GM19452 (cell line): ENCODE results near the gene LRG1.
"Not testable (repeated sequence)": the region's sequence is repeated elsewhere in the genome, so short reads cannot be mapped to it uniquely, and the experiment has no call there.

Source experiments
- ATAC-seq: cut with Tn5 transposase; IDR thresholded peaks from one replicate; pipeline ENCODE4 v1.9.1; 2021; ENCODE audit not compliant: unreplicated experiment

The LRG1 gene

DNA sequence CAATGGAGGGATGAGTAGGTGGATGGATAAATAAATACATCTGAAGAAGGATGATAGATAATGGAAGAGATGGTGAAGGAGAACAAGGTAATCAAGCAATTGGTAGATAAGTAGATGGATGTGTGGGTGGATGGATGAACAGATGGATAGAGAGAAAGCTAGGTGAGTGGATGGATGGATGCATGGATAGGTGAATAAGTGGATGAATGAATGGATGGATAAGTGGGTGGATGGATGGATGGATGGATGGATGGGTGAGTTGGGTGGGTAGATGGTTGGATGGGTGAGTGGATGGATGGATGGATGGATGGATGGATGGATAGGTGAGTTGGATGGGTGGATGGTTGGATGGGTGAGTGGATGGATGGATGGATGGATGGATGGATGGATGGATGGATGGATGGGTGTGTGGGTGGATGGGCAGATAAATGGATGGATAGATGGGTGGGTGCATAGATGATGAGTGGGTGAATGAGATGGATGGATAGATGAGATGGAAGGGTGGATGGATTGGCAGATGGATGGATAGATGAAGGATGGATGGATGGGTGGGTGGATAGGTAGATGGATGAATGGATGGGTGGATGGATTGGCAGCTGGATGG is 13.4 kb upstream of the LRG1 start:
- no peak for ATAC-seq

DNA sequence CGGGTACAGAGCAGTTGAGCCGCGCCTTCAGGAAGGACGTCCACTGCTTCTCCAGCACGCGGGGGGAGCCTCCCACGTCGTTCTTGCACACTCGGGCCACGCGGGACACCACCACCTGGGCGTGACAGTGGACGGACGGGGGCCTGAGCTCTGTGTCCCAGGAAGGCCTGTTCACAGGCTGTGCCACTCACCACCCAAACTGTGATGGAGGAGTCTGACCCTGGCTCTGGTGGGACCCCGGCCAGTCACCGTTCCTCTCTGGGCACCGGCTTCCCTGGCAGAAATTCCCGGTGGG is 12.6 kb upstream of the LRG1 start:
- no peak for ATAC-seq

DNA sequence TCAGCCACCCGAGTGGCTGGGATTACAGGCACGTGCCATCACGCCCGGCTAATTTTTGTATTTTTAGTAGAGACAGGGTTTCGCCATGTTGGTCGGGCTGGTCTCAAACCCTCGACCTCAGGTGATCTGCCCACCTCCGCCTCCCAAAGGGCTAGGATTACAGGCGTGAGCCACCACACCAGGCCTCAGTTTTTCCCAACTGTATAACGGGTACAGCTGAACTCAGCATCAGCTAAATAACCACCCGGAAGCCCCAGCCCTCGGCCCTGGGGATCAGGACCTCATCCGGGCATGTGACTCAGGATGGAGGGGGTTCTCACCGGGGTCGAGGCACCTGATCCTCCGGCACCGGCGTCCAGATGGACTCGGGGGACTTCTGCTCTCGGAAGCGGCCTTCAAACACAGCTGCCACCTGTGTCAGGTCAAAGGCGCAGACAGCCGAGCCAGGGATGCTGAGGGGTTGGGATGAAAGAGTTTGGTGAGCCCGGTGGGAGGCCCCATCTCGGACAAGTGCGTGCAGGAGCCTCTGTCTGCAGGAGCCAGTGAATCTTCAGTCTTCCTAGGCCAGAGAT is 10.7 kb upstream of the LRG1 start:
- ATAC-seq = no peak

DNA sequence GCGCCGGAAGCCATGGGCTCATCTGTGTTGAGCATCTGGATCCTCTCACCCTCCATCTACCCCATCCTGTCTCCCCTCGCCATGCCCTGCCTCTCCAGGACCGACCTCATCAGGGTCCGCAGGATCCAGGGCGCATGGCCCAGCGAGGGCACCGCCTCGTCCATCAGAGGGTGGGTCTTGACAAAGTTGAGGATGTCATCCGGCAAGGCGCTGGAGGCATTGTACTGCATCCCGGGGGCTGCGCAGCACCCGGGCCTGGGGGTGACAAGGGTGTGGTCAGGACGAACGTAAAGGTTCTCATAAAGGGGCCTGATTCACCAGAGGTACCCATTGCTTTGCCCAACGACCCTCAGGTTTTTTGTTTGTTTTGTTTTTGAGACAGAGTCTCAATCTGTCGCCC is 10.2 kb upstream of the LRG1 start:
- no peak for ATAC-seq

DNA sequence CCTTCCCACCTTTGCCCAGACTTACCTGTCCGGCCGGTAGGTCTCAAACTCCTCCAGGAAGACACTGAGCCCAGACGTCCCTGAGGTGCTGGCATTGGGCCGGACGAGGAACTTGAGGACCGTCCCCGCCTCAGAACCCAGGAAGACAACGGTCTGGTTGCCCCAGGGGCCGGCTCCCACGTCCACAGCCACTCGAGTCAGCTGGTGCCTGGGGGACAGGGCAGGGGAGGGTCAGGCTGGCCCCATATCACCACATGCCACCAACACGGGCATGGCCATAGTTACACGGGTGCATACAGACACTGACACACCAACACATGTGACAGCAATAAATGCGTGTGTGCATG is 8.4 kb upstream of the LRG1 start:
- no peak for ATAC-seq

DNA sequence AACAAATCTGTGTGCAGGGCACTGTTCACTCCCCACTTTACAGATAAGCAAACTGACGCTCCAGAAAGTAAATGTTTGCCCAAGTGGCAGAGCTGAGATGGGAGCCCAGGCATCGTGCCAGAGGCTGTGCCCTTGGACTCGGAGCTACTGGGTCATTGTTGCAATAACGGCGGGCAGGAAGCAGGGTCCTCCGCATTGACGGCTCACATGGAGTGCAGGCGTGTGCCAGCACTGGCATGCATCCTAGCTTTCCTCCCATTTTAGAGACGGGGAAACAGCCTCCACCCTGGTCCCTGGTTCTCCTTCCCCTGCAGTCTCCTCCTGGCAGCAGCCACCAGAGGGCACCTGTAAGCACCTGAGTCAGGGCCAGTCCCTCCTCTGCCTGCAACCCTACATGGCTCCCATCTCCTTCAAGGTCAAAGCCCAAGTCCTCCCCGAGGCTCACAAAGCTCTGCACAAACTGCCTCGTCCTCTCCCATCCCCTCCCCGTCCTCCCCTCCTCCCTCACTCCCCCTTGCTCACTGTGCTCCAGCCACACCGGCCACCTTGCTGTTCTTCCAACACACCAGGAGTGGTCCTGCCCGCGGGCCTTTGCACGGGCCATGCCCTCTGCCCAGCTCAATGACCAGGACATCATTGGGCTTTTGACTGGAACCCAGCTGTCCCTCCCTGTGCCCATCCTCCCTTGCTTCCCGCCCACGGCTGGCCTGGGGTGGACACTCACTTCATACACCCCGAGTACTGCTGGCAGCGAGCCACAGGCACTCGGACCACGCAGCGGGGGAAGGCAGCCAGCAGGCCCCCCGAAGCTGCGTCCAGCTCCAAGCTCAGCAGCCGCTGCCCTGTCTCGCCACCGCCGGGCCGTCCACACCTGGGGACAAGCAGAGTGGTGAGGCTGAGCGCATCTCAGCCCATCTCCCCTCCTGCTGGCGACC is 7.7 kb upstream of the LRG1 start:
- ATAC-seq = no peak

DNA sequence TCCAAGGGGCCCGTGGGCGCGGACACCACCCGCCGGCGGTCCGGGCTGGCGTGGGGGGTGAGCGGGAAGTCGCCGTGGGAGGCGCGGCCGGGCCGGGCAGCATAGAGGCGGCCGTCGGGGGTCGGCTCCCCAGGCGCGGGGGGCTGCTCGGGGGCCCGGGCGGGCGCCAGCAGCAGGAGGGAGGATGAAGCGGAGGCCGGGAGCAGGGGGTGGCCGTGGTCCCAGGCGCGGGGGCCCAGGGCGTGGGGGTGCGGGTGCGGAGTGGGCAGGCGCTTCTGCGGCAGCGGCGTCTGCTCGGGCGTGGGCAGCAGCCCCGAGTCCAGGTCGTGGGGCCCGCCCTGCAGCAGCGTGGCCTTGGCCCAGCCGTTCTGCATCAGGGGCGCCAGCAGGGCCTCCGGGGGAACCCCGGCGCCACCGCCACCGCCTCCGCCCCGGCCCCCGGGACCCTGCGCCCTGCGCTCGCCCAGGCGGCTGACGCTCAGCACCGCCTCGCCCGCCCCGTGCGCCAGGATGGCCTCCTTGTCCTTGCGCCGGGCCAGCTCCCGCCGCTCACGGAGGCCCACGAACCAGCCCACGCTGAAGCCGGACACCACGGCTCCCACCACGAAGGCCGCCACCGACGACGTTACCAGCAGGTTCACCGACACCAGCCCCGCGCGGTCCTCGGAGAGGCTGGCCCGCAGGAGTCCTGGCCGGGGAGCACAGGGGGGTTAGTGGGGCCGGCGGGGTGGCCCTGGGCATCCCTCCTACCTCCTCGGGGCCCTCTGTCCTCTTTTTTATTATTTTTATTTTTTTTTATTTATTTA is 4.2 kb upstream of the LRG1 start:
- ATAC-seq = no peak

DNA sequence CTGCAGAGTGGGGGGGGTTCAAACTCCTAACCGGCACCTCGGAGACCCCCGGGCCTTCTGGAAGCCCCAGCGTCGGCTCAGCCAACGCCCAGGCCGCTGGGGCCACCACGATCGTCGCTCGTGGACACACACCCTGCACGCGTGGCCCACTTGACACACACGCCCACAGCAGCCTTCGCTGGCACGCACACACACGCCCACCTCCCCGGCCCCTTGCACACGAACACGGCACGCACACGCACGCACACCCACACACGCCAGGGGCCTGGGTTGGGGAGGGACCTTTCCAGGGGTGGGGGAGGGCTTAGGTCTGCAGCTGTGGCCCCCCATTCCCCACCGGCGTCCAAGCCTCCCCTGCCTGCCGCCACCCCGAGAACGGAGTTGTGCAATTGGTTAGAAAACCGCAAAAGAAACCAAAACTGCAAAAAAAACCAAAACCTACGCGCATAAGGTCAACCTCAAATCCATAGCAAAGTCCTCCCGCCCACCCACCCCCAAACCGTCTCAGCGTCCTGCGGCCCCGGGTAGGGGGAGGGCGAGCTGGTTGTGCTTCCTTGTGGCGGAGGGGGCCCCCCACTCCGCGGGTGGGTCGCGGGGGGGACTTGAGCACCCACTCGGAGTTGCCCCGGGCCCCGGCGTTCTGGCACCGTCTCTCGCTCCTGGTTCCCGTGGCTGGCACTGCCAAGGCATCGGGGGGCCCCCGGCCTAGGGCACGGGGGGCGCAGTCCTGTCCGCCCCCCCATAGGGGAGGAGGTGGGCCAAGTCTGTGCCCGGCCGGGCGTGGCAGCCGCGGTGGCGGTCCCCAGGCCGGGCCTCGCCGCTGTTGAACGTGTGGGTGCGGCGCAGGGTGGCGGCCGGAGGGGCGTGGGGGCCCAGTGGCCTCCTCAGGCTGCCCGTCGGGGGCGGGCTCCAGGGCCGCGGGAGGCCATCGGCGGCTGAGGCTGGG is 3.3 kb upstream of the LRG1 start:
- no peak for ATAC-seq

DNA sequence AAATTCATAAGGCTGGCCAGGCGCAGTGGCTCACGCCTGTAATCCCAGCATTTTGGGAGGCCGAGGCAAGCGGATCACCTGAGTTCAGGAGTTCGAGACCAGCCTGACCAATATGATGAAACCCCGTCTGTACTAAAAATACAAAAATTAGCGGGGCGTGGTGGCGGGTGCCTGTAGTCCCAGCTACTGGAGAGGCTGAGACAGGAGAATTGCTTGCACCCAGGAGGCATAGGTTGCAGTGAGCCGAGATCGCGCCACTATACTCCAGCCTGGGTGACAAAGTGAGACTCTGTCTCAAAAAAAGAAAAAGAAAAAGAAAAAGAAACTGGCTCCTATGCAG is 1.9 kb upstream of the LRG1 start:
- not testable (repeated sequence) for ATAC-seq

DNA sequence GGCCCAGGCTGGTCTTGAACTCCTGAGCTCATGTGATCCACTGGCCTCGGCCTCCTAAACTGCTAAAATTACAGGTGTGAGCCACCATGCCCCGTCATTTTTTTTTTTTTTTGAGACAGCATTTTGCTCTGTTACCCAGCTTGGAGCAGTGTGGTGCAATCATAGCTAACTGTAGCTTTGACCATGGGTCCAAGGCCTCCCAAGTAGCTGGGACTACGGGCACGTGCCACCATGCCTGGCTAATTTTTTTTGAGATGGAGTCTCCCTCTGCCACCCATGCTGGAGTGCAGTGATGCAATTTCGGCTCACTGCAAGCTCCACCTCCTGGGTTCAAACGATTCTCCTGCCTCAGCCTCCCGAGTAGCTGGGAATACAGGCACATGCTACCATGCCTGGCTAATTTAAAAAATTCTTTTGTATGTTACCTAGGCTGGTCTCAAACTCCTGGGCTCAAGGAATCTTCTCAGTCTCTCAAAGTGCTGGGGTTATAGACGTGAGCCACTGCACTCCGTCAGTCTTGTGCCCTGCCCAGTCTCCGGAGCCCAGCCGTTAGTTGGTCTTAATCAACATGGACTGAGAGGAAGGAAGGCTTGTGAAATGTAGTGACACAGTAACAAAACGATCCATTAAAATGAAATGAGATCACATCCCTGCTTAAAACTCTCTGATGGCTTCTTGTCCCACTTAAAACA is 1.4 kb upstream of the LRG1 start:
- ATAC-seq = no peak

DNA sequence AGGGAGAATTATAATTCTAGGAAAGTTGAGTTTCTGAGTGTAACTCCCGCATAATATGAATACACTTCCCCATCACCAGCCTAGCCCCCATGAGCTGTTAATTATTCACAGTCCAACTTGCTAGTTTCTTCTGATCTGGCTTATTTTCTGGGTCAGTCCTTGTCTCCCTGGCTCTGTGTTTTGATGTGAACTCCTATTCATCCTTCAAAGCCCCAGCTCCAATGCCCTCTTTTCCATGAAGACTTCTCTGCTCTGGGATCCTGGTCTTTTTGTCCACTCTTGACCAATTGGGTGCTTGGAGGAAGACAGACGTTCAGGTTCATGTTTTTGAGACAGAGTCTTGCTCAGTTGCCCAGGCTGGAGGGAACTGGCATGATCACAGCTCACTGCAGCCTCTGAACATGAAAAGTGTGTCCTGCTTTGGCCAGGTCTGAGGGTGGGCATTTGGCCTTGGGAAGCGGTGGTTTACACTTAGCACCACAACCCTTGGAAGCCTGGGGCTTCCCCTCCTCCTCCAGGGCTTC is 605 bp downstream of the LRG1 start:
- ATAC-seq = no peak

DNA sequence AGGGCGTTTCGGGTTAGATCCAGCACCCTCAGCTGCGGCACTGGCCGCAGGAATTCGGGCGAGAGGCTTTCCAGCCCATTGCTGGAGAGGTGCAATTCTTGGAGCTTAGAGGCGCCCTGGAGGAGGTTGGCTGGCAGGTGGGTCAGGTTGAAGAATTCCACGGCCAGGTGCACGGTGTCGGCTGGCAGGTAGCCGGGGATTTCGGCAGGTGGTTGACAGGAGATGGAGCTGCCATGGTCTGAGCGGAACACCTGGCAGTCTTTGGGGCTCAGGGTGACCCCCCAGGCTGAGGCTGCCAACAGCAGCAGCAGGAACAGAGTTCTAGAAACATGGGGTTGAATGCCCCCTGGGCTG is 1.3 kb downstream of the LRG1 start:
- ATAC-seq = no peak

DNA sequence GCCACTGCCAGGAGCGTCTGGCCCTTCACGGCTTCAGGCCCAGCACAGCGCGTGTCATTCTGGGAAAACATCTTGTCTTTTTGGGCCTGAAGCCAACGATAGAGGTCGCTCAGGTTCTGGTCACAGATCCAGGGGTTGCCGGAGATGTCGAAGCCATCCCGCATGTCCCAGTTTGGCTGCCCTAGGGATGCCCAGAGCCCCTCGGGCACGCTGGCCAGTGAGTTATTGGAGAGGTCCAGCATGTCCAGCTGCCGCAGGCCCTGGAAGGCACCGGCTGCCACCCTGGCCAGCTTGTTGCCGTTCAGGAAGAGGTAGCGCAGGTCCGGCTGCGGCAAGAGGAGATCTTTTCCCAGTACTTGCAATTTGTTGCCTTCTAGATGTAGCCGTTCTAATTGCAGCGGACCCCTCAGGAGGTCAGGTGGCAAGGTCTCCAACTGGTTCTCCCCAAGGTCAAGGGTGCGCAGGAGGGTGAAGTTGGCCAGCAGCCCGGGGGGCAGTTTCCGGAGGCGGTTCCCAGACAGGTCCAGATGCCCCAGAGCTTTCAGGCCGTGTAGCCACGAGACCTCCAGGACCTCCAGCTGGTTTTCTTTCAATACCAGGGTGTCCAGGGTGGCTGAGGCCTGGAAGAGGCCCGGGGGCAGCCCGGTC is 1.8 kb downstream of the LRG1 start:
- no peak for ATAC-seq

DNA sequence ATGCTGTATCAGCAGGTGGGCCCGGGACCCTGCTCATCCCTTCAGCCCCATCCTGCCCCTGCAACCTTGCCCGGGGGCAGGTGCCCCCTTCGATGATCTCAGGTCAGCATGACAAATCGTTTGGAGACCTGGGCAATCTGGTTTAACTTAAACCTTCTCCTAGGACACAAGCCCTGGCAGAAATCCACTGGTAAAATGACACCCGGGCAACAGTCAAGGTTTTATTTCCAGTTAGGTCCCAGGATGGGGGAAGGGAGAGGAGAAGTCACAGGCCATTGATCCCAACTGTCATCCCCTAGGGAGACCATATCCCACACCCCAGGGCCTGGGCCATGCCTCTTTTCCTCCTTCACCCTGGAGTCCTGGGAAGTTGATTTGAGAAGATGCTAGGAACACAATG is 3.0 kb downstream of the LRG1 start:
- ATAC-seq = no peak

DNA sequence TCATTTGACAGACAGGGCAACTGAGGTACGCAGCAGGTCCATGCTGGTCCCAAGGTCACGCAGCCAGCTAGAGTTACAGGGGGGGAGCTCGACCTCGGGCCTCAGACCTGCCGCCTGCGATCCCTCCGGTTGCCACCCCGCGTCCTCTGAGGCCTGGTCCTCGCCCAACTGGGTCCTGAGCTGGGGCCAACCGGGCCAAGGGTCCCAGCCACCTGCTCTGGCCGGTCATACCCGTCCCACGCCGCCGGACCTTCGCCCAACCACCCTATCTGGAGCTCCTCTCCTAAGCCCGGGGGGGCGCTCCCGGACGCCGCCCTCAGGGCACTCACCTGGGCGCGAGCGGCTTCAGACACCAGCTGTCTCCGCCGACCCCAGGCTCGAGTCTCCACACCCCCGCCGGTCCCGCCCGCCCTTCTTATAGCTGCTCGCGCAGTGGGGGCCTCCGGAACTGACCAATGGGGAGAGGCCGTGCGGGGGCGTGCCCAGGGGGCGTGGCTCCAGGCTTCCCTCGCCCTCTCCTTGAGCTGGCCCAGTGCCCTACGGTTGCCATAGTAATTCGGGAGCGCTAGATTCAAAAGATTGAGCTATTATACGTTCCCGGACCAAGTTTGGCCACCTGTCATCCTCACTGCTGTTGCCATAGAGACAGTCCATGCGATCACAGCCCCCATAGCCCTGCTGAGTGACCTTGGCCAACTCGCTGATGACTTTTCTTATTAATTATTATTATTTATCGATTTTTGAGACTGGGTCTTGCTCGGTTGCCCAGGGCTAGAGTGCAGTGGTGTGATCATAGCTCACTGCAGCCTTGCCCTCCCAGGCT is 4.8 kb downstream of the LRG1 start, which contains the start of gene PLIN5:
TSS of gene PLIN5 (minus strand) at position 389 of the 823 bp plus-strand sequence. CDS start 1,150 bp downstream, outside the sequence.
- no peak for ATAC-seq

DNA sequence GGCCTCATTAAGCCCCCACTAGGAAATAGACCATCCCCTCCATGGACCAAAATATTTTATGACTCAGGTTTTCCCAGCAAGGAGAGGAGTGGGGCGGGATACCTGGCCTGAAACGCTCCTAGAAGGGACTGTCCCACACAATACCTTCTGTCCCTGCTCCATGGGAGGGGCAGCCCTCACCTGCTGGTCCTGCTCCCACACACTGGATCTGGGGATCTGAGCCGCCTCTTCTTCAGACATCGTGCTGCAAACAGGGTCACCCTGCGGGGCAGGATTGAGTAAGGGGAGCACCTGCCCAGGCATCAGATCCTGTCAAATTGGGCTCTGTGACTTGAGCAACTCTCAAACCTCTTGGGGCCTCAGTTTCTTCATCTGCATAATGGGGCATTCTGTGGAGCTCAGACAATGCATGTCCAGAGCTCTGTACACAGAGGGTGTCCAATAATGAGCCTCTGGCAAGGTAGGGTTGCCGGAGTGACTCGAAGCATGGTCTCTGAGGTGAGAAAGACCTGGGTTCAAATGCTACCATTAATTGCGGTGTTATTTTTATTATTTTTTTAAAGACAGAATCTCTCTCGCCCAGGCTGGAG is 5.9 kb downstream of the LRG1 start:
- ATAC-seq = no peak

DNA sequence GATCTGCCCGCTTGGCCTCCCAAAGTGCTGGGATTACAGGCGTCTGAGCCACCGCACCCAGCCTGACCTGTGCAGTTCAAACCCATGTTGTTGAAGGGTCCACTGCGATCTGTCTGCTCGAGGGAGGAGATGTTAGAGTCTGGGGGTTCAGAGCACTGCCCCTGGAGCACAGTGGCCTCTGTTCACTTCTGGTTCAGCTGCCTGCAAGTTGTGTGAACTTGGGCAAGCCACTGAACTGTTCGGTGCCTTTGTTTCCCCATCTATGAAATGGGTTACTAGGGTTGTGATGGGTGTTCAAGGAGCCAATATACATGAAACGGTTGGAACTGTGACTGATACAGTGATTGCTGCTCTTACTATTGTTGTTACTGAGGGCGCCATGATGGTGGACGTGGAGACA is 6.5 kb downstream of the LRG1 start:
- ATAC-seq = no peak

DNA sequence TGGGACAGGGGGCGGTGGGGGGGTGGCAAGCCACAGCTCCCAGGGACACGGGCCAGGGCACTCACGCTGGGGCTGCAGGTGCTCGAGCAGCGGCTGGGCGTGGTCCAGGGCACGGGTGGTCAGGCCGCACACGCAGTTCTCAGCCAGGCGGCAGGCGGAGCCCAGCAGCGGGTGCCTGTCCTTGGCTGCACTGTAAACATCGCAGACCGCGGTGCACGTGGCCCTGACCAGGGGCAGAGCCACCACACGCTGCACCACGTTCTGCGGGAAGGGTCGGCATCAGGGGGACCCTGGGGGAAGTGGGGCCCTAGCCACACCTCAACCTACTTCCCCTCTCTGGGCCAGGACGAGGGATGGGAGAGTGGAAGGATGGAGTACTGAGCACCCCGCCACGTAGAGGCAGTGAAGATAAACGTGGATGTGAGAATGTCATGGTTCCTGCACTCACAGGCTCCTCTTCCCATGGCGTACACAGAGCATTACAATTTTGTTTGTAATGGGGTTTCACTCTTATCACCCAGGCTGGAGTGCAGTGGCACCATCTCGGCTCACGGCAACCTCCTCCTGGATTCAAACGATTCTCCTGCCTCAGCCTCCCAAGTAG is 8.2 kb downstream of the LRG1 start:
- ATAC-seq = no peak
